Activated CD8-positive, alpha-beta T cell treated with anti-CD3 and anti-CD28 coated beads for 36 hours (primary cell): Measurements from ENCODE around the gene FAM98C. TPM values are rescaled to one million over a fixed set of nuclear protein-coding genes. Genes with fewer than 3 reads are reported as not detected.
A peak's percentile ranks its signal among the peaks of the same experiment; 100 is the strongest.

Experiments used
- ATAC-seq: fragments of 200-7000 bp; cut with Tn5 transposase; one replicate; pipeline ENCODE4 v1.10.0; 2021; ENCODE audit warnings: mild to moderate bottlenecking, moderate library complexity
- CTCF ChIA-PET: fragments of 350-600 bp; sonication (Branson Sonifier 250); formaldehyde crosslinking; loops from one replicate; lab custom pipeline; 2021; ENCODE audit warnings: antibody characterized with exemption; lab: Charles Lee
- POLR2A ChIA-PET: fragments of 350-600 bp; sonication (Branson Sonifier 250); formaldehyde crosslinking; loops from one replicate; lab custom pipeline; 2021; ENCODE audit warnings: antibody characterized with exemption; lab: Charles Lee
- DNase-seq: peaks from one replicate; pipeline ENCODE4 v3.0.0-alpha.2; 2020
- H3K27ac Mint-ChIP-seq: one replicate; pipeline ENCODE4 v1.8.0; 2021; ENCODE audit warnings: mild to moderate bottlenecking, mixed read lengths
- H3K27me3 Mint-ChIP-seq: one replicate; pipeline ENCODE4 v1.8.0; 2021; ENCODE audit warnings: mixed read lengths
- H3K36me3 Mint-ChIP-seq: one replicate; pipeline ENCODE4 v1.8.0; 2021; ENCODE audit warnings: low read depth, mixed read lengths
- H3K4me1 Mint-ChIP-seq: one replicate; pipeline ENCODE4 v1.8.0; 2021; ENCODE audit warnings: low read depth, mixed read lengths
- H3K4me3 Mint-ChIP-seq: one replicate; pipeline ENCODE4 v1.8.0; 2021; ENCODE audit warnings: mild to moderate bottlenecking, moderate library complexity, mixed read lengths
- H3K9me3 Mint-ChIP-seq: one replicate; pipeline ENCODE4 v1.8.0; 2021; ENCODE audit warnings: mixed read lengths
- intact Hi-C: fragments of 100-400 bp; cut with micrococcal nuclease; formaldehyde crosslinking; loops from one replicate; pipeline ENCODE4 v1.10.0; 2022
- total RNA-seq, 2 experiments: library from RNA; stranded (reverse); gene quantifications; one replicate each; pipeline ENCODE4 v1.2.3, GENCODE V29; 2021
- TF ChIP-seq, protein P1 (sequence below): fragments of 200-600 bp; IDR thresholded peaks from one replicate; pipeline ENCODE4 v1.8.0; 2022; ENCODE audit warnings: antibody characterized with exemption, mild to moderate bottlenecking

FAM98C gene
- total RNA-seq, 2 experiments from 2014 or later = 11.7 to 12.5 TPM

DNA sequence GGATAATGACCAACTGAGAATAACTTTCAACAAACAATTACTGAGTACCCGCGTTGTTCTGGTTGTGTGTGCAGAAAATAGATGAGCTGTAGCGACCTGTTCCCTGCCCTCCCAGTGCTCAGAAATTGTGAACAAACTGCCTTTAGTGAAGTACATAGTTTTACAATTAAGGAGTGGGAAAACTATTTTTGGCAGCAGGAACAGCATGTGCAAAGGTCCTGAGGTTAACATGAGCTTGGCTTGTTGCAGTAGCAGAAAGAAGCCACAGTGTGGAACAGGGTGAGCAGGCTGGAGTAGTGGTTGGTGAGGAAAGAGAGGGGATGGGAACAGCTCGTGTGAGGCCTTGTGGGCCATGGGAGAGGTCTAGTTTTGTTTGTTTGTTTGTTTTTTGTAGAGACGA is 46.6 kb downstream of the FAM98C start:
- Mint-ChIP-seq H3K4me3 (no peak overlapping the region), H3K36me3 (no peaks in the 10 kb centered on the region), H3K9me3 (no peaks in the 10 kb centered on the region), H3K27ac (no peak overlapping the region), H3K4me1 (peaks cover 6% of the 10 kb centered on the region), H3K27me3 (peaks cover 3% of the 10 kb centered on the region)
- ATAC-seq (no peak), DNase-seq (no peak)
- TF ChIP-seq, protein P1, sequence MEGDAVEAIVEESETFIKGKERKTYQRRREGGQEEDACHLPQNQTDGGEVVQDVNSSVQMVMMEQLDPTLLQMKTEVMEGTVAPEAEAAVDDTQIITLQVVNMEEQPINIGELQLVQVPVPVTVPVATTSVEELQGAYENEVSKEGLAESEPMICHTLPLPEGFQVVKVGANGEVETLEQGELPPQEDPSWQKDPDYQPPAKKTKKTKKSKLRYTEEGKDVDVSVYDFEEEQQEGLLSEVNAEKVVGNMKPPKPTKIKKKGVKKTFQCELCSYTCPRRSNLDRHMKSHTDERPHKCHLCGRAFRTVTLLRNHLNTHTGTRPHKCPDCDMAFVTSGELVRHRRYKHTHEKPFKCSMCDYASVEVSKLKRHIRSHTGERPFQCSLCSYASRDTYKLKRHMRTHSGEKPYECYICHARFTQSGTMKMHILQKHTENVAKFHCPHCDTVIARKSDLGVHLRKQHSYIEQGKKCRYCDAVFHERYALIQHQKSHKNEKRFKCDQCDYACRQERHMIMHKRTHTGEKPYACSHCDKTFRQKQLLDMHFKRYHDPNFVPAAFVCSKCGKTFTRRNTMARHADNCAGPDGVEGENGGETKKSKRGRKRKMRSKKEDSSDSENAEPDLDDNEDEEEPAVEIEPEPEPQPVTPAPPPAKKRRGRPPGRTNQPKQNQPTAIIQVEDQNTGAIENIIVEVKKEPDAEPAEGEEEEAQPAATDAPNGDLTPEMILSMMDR = no peak
- ChIA-PET CTCF (interaction anchor here (1.9 kb wide), 1 partner anchor 47 kb away, joined by 5 read pairs; the partner anchor contains the start of gene FAM98C), POLR2A (no interaction called here)
- intact Hi-C loops = no loop called here

DNA sequence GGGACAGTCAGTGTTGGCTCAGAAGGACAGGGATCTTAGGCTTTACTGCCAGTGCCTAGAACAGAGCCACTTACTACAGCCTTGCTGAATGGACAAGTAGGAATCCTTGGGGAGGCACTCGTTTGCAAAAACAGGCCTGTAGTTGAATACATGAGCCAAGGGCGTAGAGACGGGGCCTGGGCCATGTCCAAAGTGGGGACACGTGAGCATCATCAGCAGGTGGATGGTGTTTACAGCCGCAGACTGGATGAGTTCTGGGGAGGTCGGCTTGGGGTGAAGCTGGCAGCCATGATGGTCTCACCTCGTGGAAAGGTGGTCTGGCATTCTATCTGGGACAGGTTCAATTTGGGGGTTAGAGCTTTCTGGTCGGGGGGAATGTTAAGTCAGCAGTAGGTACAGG is 48.1 kb downstream of the FAM98C start:
- Mint-ChIP-seq H3K27me3 (peaks cover 3% of the 10 kb centered on the region), H3K27ac (no peak overlapping the region), H3K36me3 (no peaks in the 10 kb centered on the region), H3K4me3 (no peak overlapping the region), H3K4me1 (peaks cover 6% of the 10 kb centered on the region), H3K9me3 (no peaks in the 10 kb centered on the region)
- ChIA-PET POLR2A (interaction anchor here (1.1 kb wide), 1 partner anchor 11 kb away, joined by 4 read pairs; no protein-coding TSS in a partner anchor), CTCF (no interaction called here)
- TF ChIP-seq, protein P1 = no peak
- no peak for DNase-seq
- intact Hi-C loops = no loop called here
- ATAC-seq = no peak

DNA sequence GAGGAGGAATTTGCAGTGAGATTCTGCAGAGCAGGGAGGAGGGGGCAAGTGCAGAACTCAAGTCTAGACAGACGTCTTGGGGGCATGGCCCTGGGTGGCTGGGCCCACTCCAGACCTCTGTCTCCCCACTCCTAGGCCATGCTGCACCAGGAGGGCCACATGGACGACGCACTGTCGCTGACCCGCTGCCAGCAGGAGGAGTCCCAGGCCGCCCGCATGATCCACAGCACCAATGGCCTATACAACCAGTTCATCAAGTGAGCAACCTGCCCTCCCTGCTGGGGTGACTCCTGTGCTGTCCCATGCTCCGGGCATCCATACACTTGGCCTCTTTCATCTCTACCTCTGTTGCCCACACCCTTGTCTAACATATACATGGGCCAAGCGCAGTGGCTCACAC is 48.7 kb downstream of the FAM98C start:
- ATAC-seq (no peak), DNase-seq (no peak)
- Mint-ChIP-seq H3K27ac (no peak overlapping the region), H3K9me3 (no peaks in the 10 kb centered on the region), H3K27me3 (peaks cover 3% of the 10 kb centered on the region), H3K4me3 (no peak overlapping the region), H3K36me3 (no peaks in the 10 kb centered on the region), H3K4me1 (peaks cover 6% of the 10 kb centered on the region)
- ChIA-PET CTCF (no interaction called here), POLR2A (no interaction called here)
- TF ChIP-seq, protein P1 = no peak
- intact Hi-C loops = no loop called here

- TF ChIP-seq, protein P1 = no peak
- Mint-ChIP-seq H3K36me3 (no peaks in the 10 kb centered on the region), H3K9me3 (no peaks in the 10 kb centered on the region), H3K27me3 (peaks cover 3% of the 10 kb centered on the region), H3K4me1 (peaks cover 6% of the 10 kb centered on the region), H3K4me3 (no peak overlapping the region), H3K27ac (no peak overlapping the region)
- ATAC-seq (peak; percentile 56), DNase-seq (peak; percentile 42)
- ChIA-PET CTCF (no interaction called here), POLR2A (no interaction called here)
- intact Hi-C loops = no loop called here
Observed at GRCh38 chr19:38452430-38453366, 49.8 kb downstream of the FAM98C start.

- intact Hi-C loops = no loop called here
- ATAC-seq (peak; percentile 37), DNase-seq (peak; percentile 48)
- peaks cover 6% of the 10 kb centered on the region for H3K4me1 Mint-ChIP-seq
- TF ChIP-seq, protein P1 = no peak
- no peaks in the 10 kb centered on the region for H3K36me3 Mint-ChIP-seq
- no peak overlapping the region for H3K27ac Mint-ChIP-seq
- peaks cover 3% of the 10 kb centered on the region for H3K27me3 Mint-ChIP-seq
- H3K4me3 Mint-ChIP-seq = no peak overlapping the region
- ChIA-PET CTCF (interaction anchor here (1.0 kb wide), 1 partner anchor 51 kb away, joined by 5 read pairs; the partner anchor contains the start of gene FAM98C), POLR2A (no interaction called here)
- no peaks in the 10 kb centered on the region for H3K9me3 Mint-ChIP-seq
Observed at GRCh38 chr19:38453596-38453995, 50.7 kb downstream of the FAM98C start.
